Right lobe of liver (tissue), 6 donors: ENCODE data around the gene LYSMD3. TPM values are rescaled to one million over a fixed set of nuclear protein-coding genes. Genes with fewer than 3 reads are reported as not detected.

Experiments used
- ATAC-seq, 4 donors: fragments of 200-7000 bp; cut with Tn5 transposase; one replicate each; pipeline ENCODE4 v1.9.1; 2020; ENCODE audit warnings: mild to moderate bottlenecking in 4 of 4, moderate library complexity in 4 of 4
- DNase-seq, 3 donors: peaks; one replicate each; pipeline ENCODE4 v3.0.0-alpha.2; 2020
- H3K27ac ChIP-seq, 3 donors: fragments of 200-600 bp; one replicate each; pipeline ENCODE4 v1.8.0; 2022
- H3K27me3 ChIP-seq, 2 donors: fragments of 200-600 bp; one replicate each; pipeline ENCODE4 v1.8.0; 2022
- H3K36me3 ChIP-seq, 4 donors: fragments of 200-600 bp; sonication (generic) in 1 of 4; one replicate each; pipeline versions ENCODE4 v1.5.1 to v1.8.0; 2017 to 2022; ENCODE audit warnings: control low read depth in 1 of 4
- H3K4me1 ChIP-seq, 4 donors: fragments of 200-600 bp; sonication (generic) in 1 of 4; one replicate each; pipeline versions ENCODE4 v1.5.1 to v1.8.0; 2017 to 2022; ENCODE audit warnings: control low read depth in 1 of 4
- H3K4me3 ChIP-seq, 3 donors: fragments of 200-600 bp; one replicate each; pipeline ENCODE4 v1.8.0; 2022
- H3K9me3 ChIP-seq, 4 donors: fragments of 200-600 bp; sonication (generic) in 1 of 4; one replicate each; pipeline versions ENCODE4 v1.5.1 to v1.8.0; 2017 to 2022; ENCODE audit warnings: control low read depth in 1 of 4
- CTCF ChIP-seq, 4 donors: fragments of 200-600 bp in 3 of 4; fragments of 450-650 bp in 1 of 4; IDR thresholded peaks; one replicate each; pipeline versions ENCODE4 v1.5.1 to v1.8.0; 2016 to 2022; ENCODE audit warnings: antibody characterized with exemption in 4 of 4, mild to moderate bottlenecking in 2 of 4
- POLR2A ChIP-seq: fragments of 450-650 bp; IDR thresholded peaks from one replicate; pipeline ENCODE4 v1.6.1; 2017; ENCODE audit warnings: antibody characterized with exemption, mild to moderate bottlenecking
- WGBS: methylation state at CpG from one replicate; pipeline ENCODE4 v1.1.6; 2018; ENCODE audit warnings: low coverage, low lambda C conversion rate; ENCODE audit not compliant: insufficient coverage; ENCODE audit errors: missing lambda C conversion rate; 5-methylcytosine and 5-hydroxymethylcytosine counted together
- intact Hi-C, 2 donors: fragments of 100-400 bp; cut with DNase I; formaldehyde crosslinking; loops; one replicate each; pipeline versions ENCODE4 v1.11.2 to v1.14.1; 2022
- total RNA-seq, 6 experiments: library from RNA; depleted of rRNA in 2 of 6; stranded (reverse); fragments of >200 nt in 2 of 6; fragmentation: NEBNext Ultra II Directional in 3 of 6; extraction: Animal tissue kit (Norgen Biotek cat#: 25700) in 3 of 6; gene quantifications; one replicate each; pipeline versions ENCODE4 v1.1.0 to v1.2.4, GENCODE V29; 2016 to 2023
- donor health status: DM: no; HTN: yes; CAD: no.
- donor health status: DM: no; HTN: no; CAD: no.
- donor health status: DM: no; HTN: no; CAD: no.
- donor health status: DM: no; HTN: yes; CAD: no.
- donor health status: DM: no; HTN: yes; CAD: no.

The LYSMD3 gene
- total RNA-seq, 6 experiments from 2014 or later = 11.4 to 16.6 (median 13.3) TPM

GRCh38 chr5:90555666-90556065 is 26.3 kb upstream of the LYSMD3 start:
- no peaks in the 10 kb centered on the region for H3K36me3 ChIP-seq
- no peak overlapping the region for H3K27ac ChIP-seq
- peaks cover 0 to 13% (median 2%) of the 10 kb centered on the region in 4 donors for H3K4me1 ChIP-seq
- ATAC-seq (no peak), DNase-seq (no peak)
- H3K27me3 ChIP-seq = peaks cover 0 to 21% of the 10 kb centered on the region in 2 donors
- intact Hi-C loops = no loop called here
- no peak overlapping the region for H3K4me3 ChIP-seq
- H3K9me3 ChIP-seq = no peaks in the 10 kb centered on the region
- TF ChIP-seq CTCF (IDR thresholded peaks at IDR 0.05) (no peak), POLR2A (no peak)

- H3K27ac ChIP-seq = no peak overlapping the region
- peaks cover 0 to 13% (median 2%) of the 10 kb centered on the region in 4 donors for H3K4me1 ChIP-seq
- intact Hi-C loops = no loop called here
- no peak for TF ChIP-seq POLR2A
- no peak for TF ChIP-seq CTCF (IDR thresholded peaks at IDR 0.05)
- H3K36me3 ChIP-seq = no peaks in the 10 kb centered on the region
- DNase-seq (no peak), ATAC-seq (no peak)
- H3K9me3 ChIP-seq = no peaks in the 10 kb centered on the region
- WGBS = 59% methylated on average over 3 of the region's 4 CpGs
- no peak overlapping the region for H3K4me3 ChIP-seq
- H3K27me3 ChIP-seq = peaks cover 0 to 16% of the 10 kb centered on the region in 2 donors
Observed at GRCh38 chr5:90554358-90555006, 25.1 kb upstream of the LYSMD3 start.

GRCh38 chr5:90553711-90554110 is 24.3 kb upstream of the LYSMD3 start:
- ATAC-seq = no peak
- Histone ChIP-seq H3K27ac (no peak overlapping the region), H3K4me3 (no peak overlapping the region), H3K36me3 (no peaks in the 10 kb centered on the region), H3K4me1 (peaks cover 0 to 7% (median 0%) of the 10 kb centered on the region in 4 donors), H3K27me3 (peaks cover 0 to 8% of the 10 kb centered on the region in 2 donors), H3K9me3 (no peaks in the 10 kb centered on the region)
- intact Hi-C loops = no loop called here
- TF ChIP-seq POLR2A (no peak), CTCF (IDR thresholded peaks at IDR 0.05) (no peak)
- no peak for DNase-seq

GRCh38 chr5:90551376-90551775 is 22.0 kb upstream of the LYSMD3 start:
- DNase-seq (no peak), ATAC-seq (no peak)
- H3K36me3 ChIP-seq = no peaks in the 10 kb centered on the region

More at GRCh38 chr5:90551376-90551775, 22.0 kb upstream of the LYSMD3 start:
- TF ChIP-seq CTCF (IDR thresholded peaks at IDR 0.05) (no peak), POLR2A (no peak)
- no peaks in the 10 kb centered on the region for H3K4me1 ChIP-seq
- H3K4me3 ChIP-seq = no peak overlapping the region
- intact Hi-C loops = no loop called here
- no peak overlapping the region for H3K27ac ChIP-seq
- H3K9me3 ChIP-seq = no peaks in the 10 kb centered on the region
- 28% methylated on average over 3 of the region's 5 CpGs for WGBS
- H3K27me3 ChIP-seq = peaks cover 0 to 8% of the 10 kb centered on the region in 2 donors
